Right ventricle myocardium superior (tissue), 1 donor: Measurements from ENCODE around the gene FNBP1. TPM values are rescaled to one million over a fixed set of nuclear protein-coding genes. Genes with fewer than 3 reads are reported as not detected.

Experiments
- ATAC-seq: fragments of 200-7000 bp; cut with Tn5 transposase; one replicate; pipeline ENCODE4 v1.9.1; 2020; ENCODE audit warnings: mild to moderate bottlenecking; ENCODE audit not compliant: poor library complexity
- DNase-seq: peaks from one replicate; pipeline ENCODE4 v3.0.0-alpha.2; 2020
- intact Hi-C: fragments of 100-400 bp; cut with DNase I; formaldehyde crosslinking; loops from one replicate; pipeline ENCODE4 v1.11.2; 2022
- total RNA-seq: library from RNA; stranded (reverse); fragmentation: NEBNext Ultra II Directional; extraction: Animal tissue kit (Norgen Biotek cat#: 25700); gene quantifications from one replicate; pipeline ENCODE4 v1.2.1, GENCODE V29; 2021
- donor health status: DM: no; HTN: yes; CAD: no; lungs with severe emphysema.

Gene FNBP1
- total RNA-seq, 1 donor from 2014 or later, result 21.5 TPM

- intact Hi-C loops, result loop anchor here (10.0 kb wide), 1 partner anchor 927 kb away; no protein-coding TSS in a partner anchor
- DNase-seq (no peak), ATAC-seq (no peak)
These were observed 8.9 kb upstream of the FNBP1 start for GRCh38 chr9:130051855-130052254.

GRCh38 chr9:130050462-130050861, 7.5 kb upstream of the FNBP1 start:
- ATAC-seq (no peak), DNase-seq (no peak)
- intact Hi-C loops, result loop anchor here (10.0 kb wide), 1 partner anchor 926 kb away; no protein-coding TSS in a partner anchor

GRCh38 chr9:130049431-130050210, 6.6 kb upstream of the FNBP1 start:
- intact Hi-C loops, result loop anchor here (10.0 kb wide), 2 partner anchors 85 to 925 kb away; no protein-coding TSS in a partner anchor
- DNase-seq (no peak), ATAC-seq (no peak)

- ATAC-seq, result no peak
- intact Hi-C loops, result loop anchor here (10.0 kb wide), 1 partner anchor 81 kb away; no protein-coding TSS in a partner anchor
- DNase-seq, result no peak
These were observed 2.9 kb upstream of the FNBP1 start for GRCh38 chr9:130045725-130046450.

DNA sequence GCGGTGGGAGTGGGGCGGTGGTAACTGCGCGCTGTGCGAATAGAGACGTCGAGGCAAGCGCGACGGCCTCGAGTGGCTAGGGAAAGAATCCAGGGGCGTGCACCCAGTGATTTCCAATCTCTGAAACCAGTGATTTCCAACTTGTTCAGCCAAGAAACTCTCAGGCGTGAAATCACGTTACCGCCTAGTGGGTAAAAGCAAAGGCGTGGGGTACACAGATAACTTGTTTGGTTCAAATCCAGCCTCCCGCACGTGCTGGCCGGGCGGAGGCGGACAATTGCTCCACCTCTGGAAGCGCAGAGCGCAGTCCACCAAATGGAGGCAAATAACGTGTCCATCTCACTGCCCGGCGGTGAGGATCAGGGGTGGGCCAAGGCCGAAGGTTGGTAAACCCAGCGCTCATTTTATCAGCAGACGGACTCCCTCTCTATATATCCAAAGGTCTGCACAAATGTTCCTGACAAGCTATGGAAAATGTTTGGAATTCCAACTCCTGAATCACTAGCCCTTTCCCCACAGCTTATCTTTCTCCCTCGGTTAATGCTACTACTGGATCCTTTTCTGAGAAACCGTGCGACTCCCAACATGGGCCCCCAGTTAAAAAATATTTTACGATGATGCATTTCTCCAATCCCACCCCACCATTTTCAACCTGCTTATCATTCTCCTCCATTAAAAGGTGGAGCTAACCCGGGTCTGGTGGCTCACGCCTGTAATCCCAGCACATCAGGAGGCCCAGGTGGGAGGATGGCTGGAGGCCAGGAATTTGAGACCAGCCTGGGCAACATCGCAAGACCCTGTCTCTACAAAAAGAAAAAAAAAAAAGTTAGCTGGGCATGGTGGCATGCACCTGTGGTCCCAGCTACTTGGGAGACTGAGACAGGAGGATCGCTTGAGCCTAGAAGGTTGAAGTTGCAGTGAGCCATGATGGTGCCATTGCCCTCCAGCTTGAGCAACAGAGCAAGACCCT, 950 bp upstream of the FNBP1 start:
- intact Hi-C loops, result loop anchor here (5.0 to 10.0 kb wide), 2 partner anchors 79 to 157 kb away; no protein-coding TSS in a partner anchor
- ATAC-seq (peak; percentile 40), DNase-seq (peak; percentile 67)

- DNase-seq, result peak; percentile 69
- intact Hi-C loops, result loop anchor here (5.0 to 10.0 kb wide), 2 partner anchors 78 to 155 kb away; no protein-coding TSS in a partner anchor
- ATAC-seq, result peak; percentile 38
These were observed 544 bp downstream of the FNBP1 start for GRCh38 chr9:130042406-130042884.

DNA sequence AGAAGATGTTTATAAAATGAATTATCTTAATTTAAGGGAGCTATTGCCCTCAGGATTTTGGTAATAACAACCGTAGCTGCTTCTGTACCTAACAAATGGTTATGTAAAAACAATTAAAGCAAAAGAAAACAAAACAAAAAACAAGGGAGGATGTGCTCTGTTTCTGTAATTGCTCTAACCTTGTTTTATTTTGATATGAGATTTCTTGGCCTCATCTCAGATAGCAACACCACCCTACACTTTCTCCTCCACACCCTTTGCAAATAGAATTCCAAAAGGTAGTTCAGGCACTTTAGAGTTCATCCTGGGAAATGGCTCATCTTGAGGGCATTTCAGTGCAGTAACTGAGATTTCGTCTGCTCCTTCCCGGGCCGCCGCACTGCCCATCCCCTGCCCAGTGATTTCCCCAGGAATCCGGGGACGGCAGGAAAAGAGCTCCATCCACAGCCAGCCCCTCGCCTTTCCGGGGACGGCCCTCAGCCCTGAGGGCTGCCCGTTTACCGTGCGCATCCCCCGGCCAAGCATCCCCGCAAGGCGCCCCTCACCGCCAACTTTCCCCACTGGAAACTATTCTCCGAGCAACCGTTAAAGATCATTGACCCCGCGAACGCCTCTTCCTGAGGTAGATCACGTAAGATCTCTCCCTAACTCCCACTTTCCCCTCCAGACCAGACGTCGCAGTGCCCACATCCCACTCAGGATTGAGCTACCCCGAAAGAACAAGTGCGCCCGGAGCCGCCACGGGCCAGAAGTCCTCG, 1.2 kb downstream of the FNBP1 start:
- intact Hi-C loops, result loop anchor here (5.0 to 10.0 kb wide), 2 partner anchors 77 to 155 kb away; no protein-coding TSS in a partner anchor
- no peak for ATAC-seq
- peak; percentile 50 for DNase-seq

DNA sequence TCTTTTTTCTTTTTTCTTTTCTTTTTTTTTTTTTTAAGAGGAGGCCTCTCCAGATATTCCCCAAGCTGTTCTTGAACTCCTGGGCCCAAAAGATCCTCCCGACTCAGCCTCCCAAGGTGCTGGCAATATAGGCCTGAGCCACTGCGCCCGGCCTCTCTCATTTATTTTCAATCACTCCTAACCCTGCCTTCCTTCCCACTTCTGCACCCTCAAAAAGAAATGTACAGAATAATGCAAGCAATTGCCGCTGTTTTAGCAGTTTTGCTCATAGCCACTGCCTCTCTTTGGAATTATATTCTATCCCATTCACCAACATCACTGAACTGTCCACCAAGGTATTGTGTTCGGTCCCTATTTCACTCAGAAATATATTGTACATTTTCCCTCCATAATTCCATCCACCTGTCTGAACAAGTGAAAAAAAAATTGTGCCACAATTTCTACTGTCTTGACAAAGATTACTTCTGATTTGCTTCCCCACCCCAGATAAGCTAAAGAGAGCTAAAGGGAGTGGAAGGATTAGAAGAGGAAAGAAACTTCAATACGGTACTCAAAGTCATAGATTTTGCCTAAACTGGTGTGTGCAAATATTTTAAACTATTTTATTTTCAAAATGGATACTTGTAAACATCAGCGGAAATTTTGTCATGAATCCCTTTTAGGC, 1.9 kb downstream of the FNBP1 start:
- DNase-seq (no peak), ATAC-seq (no peak)
- intact Hi-C loops, result loop anchor here (5.0 to 10.0 kb wide), 2 partner anchors 76 to 154 kb away; no protein-coding TSS in a partner anchor

- intact Hi-C loops, result loop anchor here (5.0 to 10.0 kb wide), 2 partner anchors 75 to 152 kb away; no protein-coding TSS in a partner anchor
- DNase-seq, result no peak
- no peak for ATAC-seq
These were observed 3.4 kb downstream of the FNBP1 start for GRCh38 chr9:130039528-130040147.

GRCh38 chr9:130036099-130036498, 6.9 kb downstream of the FNBP1 start:
- intact Hi-C loops, result no loop called here
- ATAC-seq (no peak), DNase-seq (no peak)

DNA sequence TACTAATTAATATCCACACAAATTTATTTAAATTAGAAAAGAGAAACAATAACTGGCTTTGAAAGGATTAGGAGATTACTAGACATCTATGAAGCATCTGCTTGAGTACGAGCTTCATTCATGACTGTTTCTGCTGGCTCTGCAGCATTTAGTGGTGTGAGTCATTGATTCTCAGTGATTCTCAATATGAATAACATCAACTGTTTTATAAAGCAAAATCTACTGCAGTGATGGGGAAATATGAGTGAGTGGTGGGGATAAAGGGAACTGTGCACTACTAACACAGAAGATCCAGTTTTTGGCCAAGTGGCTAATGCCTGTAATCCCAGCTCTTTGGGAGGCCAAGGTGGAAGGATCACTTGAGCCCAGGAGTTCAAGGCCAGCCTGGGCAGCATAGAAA, 8.4 kb downstream of the FNBP1 start:
- intact Hi-C loops, result no loop called here
- ATAC-seq (no peak), DNase-seq (no peak)

GRCh38 chr9:130030651-130031127, 12.3 kb downstream of the FNBP1 start:
- DNase-seq, result no peak
- no peak for ATAC-seq
- intact Hi-C loops, result no loop called here

- no peak for ATAC-seq
- no peak for DNase-seq
- intact Hi-C loops, result no loop called here
These were observed 13.6 kb downstream of the FNBP1 start for GRCh38 chr9:130029223-130029973.

DNA sequence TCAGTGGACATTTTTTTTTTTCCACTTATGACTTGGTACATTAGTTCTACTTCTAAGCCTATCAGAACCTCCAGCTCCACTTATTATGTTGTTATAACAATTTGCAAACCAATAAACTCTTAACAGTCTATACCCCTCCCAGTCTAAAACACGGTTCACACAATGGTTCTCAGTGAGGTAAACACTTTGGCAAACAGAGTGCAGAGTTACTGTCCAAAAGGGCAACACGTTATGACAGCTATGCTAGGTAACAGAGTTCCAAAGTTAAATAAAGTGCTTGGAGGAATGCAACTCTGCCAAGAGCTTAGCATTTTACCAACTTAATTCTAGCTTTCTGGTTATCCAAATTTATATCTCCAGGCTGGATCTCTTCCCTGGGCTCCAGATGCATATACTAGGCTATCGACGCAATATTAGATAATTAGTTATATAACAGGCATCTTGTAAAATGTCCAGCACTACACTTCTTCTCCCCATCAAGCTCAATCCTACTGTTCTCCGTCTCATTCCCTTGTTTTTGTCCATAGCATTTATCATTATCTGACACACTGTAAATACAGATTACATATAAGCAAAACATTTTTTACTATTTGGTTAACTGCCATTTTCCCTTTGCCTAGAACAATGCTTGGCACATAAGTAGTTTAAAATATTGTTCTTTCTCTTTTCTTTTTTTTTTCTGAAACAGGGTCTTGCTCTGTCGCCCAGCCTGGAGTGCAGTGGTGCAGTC, 14.3 kb downstream of the FNBP1 start:
- peak; percentile 69 for ATAC-seq
- intact Hi-C loops, result no loop called here
- DNase-seq, result no peak
